C4-2B (cell line): ENCODE measurements around the gene B3GNT5.

Experiments used
- H3K27ac ChIP-seq: fragments of 450-650 bp; 2 replicates; pipeline ENCODE4 v1.5.1; 2017
- ZFX ChIP-seq: fragments of 450-650 bp; IDR thresholded peaks from 2 replicates; pipeline ENCODE4 v1.6.1; 2017
- TF ChIP-seq, protein P1 (sequence below): fragments of 450-650 bp; conservative IDR thresholded peaks from 2 replicates; pipeline ENCODE4 v1.5.1; 2017; ENCODE audit warnings: mild to moderate bottlenecking

Gene B3GNT5

DNA sequence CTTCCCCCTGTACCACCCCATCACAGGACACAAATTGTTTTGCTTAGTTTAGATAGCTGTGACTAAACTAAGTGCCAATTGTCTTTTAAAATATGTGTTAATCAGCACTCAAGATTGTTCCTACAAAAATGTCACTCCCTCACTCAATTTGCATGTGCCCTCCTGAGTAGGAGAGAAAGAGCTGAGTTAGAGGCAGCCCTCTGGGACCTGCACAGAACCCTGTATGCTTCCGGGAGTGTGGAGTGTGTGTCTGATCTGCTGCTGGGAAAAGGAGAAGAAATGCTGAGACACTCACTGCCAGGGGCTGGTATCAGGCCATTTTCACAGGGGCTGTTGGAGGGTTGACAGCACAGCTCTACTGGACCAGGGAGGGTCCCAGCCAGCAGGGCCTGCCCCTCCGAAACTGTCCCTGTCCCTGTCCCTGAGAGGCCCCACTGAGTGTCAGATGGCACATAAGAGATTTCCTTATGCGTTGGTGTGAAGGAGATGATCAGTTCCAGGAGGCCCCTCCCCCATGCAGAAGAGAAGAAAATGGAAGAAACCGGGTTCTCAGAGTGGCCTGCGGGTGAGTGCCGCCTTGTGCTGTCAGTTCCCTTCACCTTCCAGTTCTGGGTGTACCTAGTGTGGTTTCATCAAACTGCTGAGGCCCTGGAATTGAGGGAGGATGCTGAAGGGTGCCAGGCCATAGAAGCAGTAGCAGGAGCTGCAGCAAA is 3.9 kb upstream of the B3GNT5 start:
- TF ChIP-seq ZFX = no peak
- TF ChIP-seq, protein P1, sequence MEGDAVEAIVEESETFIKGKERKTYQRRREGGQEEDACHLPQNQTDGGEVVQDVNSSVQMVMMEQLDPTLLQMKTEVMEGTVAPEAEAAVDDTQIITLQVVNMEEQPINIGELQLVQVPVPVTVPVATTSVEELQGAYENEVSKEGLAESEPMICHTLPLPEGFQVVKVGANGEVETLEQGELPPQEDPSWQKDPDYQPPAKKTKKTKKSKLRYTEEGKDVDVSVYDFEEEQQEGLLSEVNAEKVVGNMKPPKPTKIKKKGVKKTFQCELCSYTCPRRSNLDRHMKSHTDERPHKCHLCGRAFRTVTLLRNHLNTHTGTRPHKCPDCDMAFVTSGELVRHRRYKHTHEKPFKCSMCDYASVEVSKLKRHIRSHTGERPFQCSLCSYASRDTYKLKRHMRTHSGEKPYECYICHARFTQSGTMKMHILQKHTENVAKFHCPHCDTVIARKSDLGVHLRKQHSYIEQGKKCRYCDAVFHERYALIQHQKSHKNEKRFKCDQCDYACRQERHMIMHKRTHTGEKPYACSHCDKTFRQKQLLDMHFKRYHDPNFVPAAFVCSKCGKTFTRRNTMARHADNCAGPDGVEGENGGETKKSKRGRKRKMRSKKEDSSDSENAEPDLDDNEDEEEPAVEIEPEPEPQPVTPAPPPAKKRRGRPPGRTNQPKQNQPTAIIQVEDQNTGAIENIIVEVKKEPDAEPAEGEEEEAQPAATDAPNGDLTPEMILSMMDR = no peak
- H3K27ac ChIP-seq = no peak overlapping the region

DNA sequence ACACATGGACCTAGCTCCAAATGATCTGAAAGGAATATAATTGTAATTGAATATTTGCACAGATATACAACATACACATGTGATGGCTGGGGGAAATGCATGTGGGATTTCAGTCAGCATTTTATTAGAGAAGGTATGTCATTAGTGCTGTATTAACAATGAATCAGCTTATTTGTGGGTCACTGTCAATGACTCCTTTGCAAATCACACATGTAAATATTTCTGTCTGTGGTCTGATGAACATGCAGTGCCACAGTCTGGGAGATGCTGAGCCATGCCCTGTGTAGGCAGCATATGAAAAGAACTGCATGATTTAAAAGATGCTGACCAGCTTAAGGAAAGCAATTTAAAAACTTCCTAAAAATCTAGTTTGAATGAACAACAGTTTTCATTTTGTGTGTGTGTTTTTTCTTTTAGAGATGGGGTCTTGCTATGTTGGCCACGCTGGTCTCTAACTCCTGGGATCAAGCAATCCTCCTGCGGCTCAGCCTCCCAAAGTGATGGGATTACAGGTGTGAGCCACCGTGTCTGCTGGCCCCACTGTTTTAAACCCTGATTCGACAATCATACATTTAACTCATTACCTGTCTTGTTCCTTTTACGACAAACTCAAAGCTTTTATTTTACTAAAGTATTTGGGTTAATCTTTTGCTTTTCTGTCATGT is 803 bp upstream of the B3GNT5 start:
- H3K27ac ChIP-seq = no peak overlapping the region

DNA sequence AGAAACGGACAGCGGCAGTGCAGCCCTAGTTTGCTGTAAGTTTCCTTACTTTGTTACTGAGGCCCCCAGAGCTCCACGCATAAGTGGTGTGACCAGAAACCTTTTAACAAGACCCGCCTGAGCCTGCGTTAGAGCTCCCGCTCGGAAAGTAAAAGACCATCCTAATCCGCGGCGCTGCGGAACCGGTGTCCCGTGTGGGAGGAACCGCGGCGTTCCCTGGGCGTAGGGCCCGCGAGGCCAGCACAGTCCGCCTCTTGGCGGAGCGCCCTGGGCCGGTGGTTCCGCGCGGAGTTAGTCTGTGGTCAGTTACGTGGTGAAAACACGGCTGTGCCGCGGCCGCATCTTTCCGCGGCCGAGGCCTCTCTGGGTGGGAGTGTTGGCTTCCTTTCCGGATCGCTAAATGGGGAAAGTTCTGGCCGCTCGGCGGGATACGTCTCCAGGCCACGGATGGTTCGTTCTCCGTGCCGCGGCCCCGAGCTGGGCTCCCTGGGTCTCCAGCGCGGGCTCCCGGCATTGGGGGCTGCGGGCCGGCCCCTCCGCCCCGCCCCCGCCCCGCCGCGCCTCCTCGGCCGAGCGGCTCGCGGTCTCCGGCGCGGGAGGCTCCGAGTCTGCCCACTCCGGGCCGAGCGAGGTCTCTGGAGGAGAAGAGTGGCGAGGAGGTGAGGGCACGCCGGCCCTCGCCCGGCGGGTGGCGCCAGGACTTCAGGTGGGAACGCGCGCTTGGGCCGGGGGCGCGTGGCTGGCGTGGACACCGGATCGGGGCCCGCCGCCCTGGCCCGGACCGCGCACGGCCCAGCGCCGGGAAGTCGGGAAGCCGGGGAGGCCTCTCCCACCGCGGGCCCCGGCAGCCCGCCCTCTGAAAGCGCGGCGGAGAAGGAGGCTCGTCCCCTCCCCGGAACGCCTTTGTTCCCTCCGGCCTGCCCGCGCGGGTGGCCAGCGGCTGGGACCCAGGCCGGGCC is 754 bp downstream of the B3GNT5 start:
- no peak overlapping the region for H3K27ac ChIP-seq
- TF ChIP-seq, protein P1 = no peak
- no peak for TF ChIP-seq ZFX

More for the DNA sequence above, 803 bp upstream of the B3GNT5 start:
- TF ChIP-seq, protein P1 = no peak
- TF ChIP-seq ZFX = no peak

DNA sequence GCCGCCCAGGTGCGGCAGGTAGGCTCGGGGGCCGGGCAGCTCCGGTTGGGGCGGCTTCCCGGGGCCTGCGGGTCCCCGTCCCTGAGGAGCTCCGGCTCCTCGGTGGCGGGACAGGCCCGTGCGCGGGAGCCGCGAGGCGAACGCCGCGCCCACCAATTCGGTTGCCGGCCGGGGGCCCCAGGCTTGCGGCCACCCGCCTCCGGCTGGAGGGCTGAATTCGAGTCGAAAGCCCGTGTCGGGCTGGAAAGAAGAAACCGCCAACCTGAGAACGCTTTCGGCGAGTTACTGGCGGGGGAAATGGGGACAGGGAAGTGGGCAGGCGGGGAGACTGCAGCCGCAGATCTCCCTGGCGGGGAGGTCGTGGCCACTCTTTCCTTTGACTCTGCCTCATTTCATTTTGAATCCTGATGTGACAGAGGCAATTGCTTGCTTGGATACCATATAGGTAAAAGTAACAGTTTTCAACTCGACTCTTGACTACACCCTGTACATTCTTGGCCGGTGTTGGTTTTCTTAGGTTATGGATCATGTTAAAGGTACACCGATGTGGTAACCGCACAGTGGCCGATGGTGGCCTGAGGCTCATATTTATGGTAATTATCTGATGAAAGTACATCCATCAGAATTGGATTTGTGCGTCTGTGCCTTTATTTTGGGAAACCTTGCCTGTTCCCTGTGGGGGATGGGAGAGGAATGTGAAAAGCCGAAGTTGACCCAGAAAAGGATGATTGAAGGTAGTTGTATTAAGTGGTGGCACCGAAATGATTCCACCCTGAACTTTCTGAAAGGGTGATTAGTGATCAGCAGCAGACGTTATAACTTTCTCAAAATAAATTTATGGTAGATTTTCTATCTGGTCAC is 1.7 kb downstream of the B3GNT5 start:
- TF ChIP-seq, protein P1 = no peak
- TF ChIP-seq ZFX = no peak
- H3K27ac ChIP-seq = no peak overlapping the region

DNA sequence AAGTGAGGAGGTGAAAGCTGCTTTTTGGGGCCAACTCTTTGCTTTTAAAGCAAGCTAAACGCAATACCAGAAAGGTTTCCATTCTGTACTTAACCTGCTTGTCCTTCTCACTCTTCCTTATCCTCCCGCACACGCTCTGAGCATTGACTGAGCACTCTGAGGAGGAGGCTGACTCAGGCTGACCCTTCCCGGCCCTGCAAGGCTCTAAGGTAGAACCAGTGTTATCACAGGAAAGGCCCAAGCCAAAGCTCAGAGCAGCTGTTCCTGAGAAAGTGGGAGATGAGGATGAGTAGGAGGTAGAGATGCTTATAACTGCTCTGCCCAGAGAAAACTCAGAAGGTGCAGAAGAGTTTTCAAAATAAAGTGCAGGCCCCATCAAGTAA is 2.3 kb downstream of the B3GNT5 start:
- no peak for TF ChIP-seq ZFX
- TF ChIP-seq, protein P1 = no peak
- H3K27ac ChIP-seq = no peak overlapping the region

DNA sequence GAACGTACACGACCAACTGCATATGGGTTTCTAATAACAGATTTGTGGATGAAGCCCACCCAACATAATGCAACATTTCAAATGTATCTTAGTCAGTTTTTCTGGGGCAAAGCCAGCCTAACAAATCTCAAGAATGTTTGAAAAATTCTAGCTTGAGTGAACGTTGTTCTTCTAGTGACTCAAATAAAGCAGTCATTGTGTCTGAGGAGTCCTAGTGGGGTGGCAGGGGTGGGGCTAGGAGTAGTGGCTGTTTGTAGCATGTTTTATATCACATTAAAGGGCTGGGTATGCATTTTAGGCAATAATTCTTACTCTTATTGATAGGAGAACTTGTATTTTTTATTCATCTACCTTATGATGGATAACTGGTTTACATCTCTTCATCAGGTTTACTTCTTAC is 6.0 kb downstream of the B3GNT5 start:
- no peak overlapping the region for H3K27ac ChIP-seq
- TF ChIP-seq, protein P1 = no peak
- TF ChIP-seq ZFX = no peak
